Testis (tissue), 2 donors: ENCODE results near the gene FGF8.

Experiments used
- CTCF ChIP-seq, 3 experiments: fragments of 450-650 bp in 2 of 3; fragments of 200-600 bp in 1 of 3; sonication (generic) in 1 of 3; IDR thresholded peaks; one replicate each; pipeline ENCODE4 v1.5.1; 2016 to 2019; ENCODE audit warnings: antibody characterized with exemption in 3 of 3, mild to moderate bottlenecking in 2 of 3, moderate library complexity in 1 of 3
- POLR2A ChIP-seq: fragments of 450-650 bp; IDR thresholded peaks from one replicate; pipeline ENCODE4 v1.6.1; 2017; ENCODE audit warnings: antibody characterized with exemption, mild to moderate bottlenecking, moderate library complexity

- no peak for TF ChIP-seq CTCF (IDR thresholded peaks at IDR 0.05)
- TF ChIP-seq POLR2A: no peak
Observed at GRCh38 chr10:101817337-101818118, 41.6 kb upstream of the FGF8 start.
